Measurements from ENCODE around the gene KATNBL1. TPM values are rescaled to one million over a fixed set of nuclear protein-coding genes. Genes with fewer than 3 reads are reported as not detected.
"Not testable (repeated sequence)": the region's sequence is repeated elsewhere in the genome, so short reads cannot be mapped to it uniquely, and the experiment has no call there.

The KATNBL1 gene
- total and polyA plus RNA-seq, 2 experiments from 2014 or later: 54.8 to 77.0 TPM

DNA sequence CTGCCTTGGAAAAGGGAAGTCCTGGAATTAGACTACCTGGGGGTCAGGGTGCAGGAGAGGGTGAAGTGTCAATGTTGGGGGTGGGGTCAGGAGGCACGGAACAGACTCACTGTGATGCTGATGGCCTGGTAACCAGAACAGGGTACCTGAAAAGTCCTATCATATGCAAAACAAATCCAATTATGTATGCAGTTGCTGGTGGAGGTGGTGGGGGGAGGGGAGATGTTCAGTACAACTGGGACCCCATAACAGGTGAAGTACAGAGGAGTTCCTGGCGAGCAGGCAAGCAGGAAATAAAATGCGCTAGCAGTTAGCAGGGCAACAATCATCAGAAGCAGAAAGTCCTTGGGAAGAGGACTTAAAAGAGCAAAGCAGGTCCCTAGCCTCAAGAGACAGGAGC is 4.2 kb upstream of the KATNBL1 start:
- H3K27ac ChIP-seq: no peak overlapping the region
- H3K4me1 ChIP-seq (ENCODE audit: low read depth): no peaks in the 10 kb centered on the region
- H3K9me3 ChIP-seq (ENCODE audit: low read depth): no peaks in the 10 kb centered on the region
- H3K27me3 ChIP-seq: no peaks in the 10 kb centered on the region
- no peak overlapping the region for H3K4me3 ChIP-seq
- no peak for TF ChIP-seq CTCF (IDR thresholded peaks at IDR 0.05; ENCODE audit: low read depth, low read length)
- DNase-seq (ENCODE audit: low read depth in 1 of 2, low spot score in 1 of 2): no peak
- no peaks in the 10 kb centered on the region for H3K36me3 ChIP-seq

DNA sequence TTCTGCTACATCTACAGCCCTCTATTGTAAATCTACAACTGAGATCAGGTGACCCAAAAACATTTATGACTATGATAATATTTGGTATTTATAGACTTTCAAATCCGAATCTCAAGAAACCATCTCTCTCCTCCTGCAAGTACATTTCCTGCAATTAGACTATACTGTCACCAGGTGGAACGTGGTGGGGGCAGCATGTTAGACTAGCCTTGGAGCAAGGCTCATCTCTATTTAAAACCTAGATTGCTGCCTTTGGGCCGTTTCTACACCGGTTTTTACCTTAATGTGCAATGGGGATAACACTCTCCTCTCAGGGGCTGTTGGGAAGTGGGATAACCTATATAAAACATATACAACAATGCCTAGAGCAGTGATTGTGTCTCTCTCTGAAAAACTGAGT is 3.8 kb upstream of the KATNBL1 start:
- TF ChIP-seq CTCF (IDR thresholded peaks at IDR 0.05; ENCODE audit: low read depth, low read length): no peak
- Histone ChIP-seq H3K4me3 (no peak overlapping the region), H3K4me1 (ENCODE audit: low read depth) (peaks cover 2% of the 10 kb centered on the region), H3K27ac (no peak overlapping the region), H3K9me3 (ENCODE audit: low read depth) (no peaks in the 10 kb centered on the region), H3K27me3 (no peaks in the 10 kb centered on the region), H3K36me3 (no peaks in the 10 kb centered on the region)
- no peak for DNase-seq (ENCODE audit: low read depth in 1 of 2, low spot score in 1 of 2)

DNA sequence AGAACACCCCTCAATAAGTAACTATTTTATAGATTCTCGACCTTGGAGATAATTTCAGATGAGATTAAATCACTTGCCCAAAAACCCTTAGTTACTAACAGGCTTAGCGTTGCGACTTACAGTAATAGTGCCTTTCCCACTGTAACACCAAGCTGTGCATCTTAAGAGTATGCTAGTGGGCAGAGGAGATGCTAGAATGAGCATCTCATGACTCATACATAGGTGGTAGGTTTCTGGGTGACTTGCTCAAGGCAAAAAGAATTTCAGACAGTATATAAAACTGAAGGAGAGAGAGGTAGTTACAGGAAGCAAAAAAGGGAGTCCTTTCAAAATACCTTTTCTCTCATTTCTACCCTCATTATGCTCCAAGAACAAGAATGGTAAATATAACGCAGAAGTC is 3.9 kb downstream of the KATNBL1 start:
- Histone ChIP-seq H3K27ac (no peak overlapping the region), H3K36me3 (no peaks in the 10 kb centered on the region), H3K4me1 (ENCODE audit: low read depth) (peaks cover 9% of the 10 kb centered on the region), H3K9me3 (ENCODE audit: low read depth) (no peaks in the 10 kb centered on the region), H3K27me3 (no peaks in the 10 kb centered on the region), H3K4me3 (no peak overlapping the region)
- DNase-seq (ENCODE audit: low read depth in 1 of 2, low spot score in 1 of 2): no peak
- TF ChIP-seq CTCF (IDR thresholded peaks at IDR 0.05; ENCODE audit: low read depth, low read length): no peak

DNA sequence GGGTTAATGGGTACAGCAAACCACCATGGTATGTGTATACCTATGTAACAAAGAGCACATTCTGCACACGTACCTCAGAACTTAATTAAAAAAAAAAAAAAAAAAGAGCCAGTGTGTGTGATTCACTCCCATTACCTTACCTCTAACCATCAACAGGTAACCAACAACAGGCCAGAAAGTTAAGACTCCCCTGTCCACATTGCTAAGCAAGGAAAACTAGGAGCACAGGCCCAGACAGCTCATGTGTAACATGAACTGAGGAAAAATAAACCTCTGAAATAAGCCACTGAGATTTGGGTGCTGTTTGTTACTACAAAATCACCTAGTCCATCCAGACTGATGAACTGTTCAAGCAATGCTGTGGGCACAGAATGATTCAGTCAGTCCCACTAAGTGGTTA is 6.0 kb downstream of the KATNBL1 start:
- DNase-seq (ENCODE audit: low read depth in 1 of 2, low spot score in 1 of 2): no peak
- no peaks in the 10 kb centered on the region for H3K27me3 ChIP-seq
- H3K4me3 ChIP-seq: no peak overlapping the region
- H3K4me1 ChIP-seq (ENCODE audit: low read depth): peaks cover 9% of the 10 kb centered on the region
- no peak for TF ChIP-seq CTCF (IDR thresholded peaks at IDR 0.05; ENCODE audit: low read depth, low read length)
- H3K9me3 ChIP-seq (ENCODE audit: low read depth): no peaks in the 10 kb centered on the region
- H3K36me3 ChIP-seq: no peaks in the 10 kb centered on the region
- H3K27ac ChIP-seq: no peak overlapping the region

DNA sequence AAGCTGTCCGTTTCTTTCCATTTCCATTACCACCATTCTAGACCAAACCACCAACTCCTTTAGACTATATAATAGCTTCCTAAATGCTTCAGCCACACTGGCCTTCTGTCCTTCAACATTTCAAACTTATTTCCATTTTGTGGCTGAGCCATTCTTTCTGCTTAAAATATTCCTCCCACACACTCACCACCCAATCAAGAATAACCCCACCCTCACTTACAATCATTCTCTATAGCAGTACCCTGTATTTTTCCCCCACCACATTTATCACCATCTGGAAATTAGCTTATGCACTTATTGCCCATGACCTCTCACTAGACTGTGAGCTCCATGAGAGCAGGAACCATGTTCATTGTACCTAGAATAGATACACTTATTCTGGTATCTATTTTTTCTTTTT is 6.6 kb downstream of the KATNBL1 start:
- H3K27ac ChIP-seq: no peak overlapping the region
- no peaks in the 10 kb centered on the region for H3K27me3 ChIP-seq
- H3K36me3 ChIP-seq: no peaks in the 10 kb centered on the region
- TF ChIP-seq CTCF (IDR thresholded peaks at IDR 0.05; ENCODE audit: low read depth, low read length): no peak
- peaks cover 3% of the 10 kb centered on the region for H3K4me1 ChIP-seq (ENCODE audit: low read depth)
- no peak for DNase-seq (ENCODE audit: low read depth in 1 of 2, low spot score in 1 of 2)
- no peak overlapping the region for H3K4me3 ChIP-seq
- H3K9me3 ChIP-seq (ENCODE audit: low read depth): no peaks in the 10 kb centered on the region

DNA sequence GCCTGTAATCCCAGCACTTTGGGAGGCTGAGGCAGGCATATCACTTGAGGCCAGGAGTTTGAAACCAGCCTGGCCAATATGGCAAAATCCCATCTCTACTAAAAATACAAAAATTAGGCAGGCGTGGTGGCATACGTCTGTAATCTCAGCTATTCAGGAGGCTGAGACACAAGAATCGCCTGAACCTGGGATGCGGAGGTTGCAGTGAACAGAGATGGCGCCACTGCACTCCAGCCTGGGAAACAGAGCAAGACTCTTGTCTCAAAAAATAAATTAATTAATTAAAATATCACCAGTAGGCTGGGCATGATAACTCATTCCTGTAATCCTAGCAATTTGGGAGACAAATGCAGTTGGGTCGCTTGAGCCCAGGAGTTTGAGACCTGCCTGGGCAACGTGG is 16.6 kb downstream of the KATNBL1 start:
- not testable (repeated sequence) for H3K27ac ChIP-seq; H3K27me3 ChIP-seq; H3K4me1 ChIP-seq (ENCODE audit: low read depth); H3K9me3 ChIP-seq (ENCODE audit: low read depth); H3K4me3 ChIP-seq; DNase-seq (ENCODE audit: low read depth in 1 of 2, low spot score in 1 of 2); H3K36me3 ChIP-seq

All from cardiac muscle cell (in vitro differentiated cells and primary cell).